KMS-11 (cell line): ENCODE data around the gene PDE8A.

Source experiments
- H2AFZ ChIP-seq: fragments of 200-600 bp; sonication (generic); 2 replicates; pipeline ENCODE4 v1.6.1; 2016; ENCODE audit warnings: antibody characterized with exemption, mixed run types, low read depth
- H3K27ac ChIP-seq: fragments of 200-600 bp; sonication (generic); 2 replicates; pipeline ENCODE4 v1.6.1; 2016; ENCODE audit warnings: mild to moderate bottlenecking, mixed run types
- H3K27me3 ChIP-seq: fragments of 200-600 bp; sonication (generic); 2 replicates; pipeline ENCODE4 v1.6.1; 2017; ENCODE audit warnings: mild to moderate bottlenecking, low read depth, mixed run types, moderate library complexity; ENCODE audit not compliant: insufficient read depth
- H3K36me3 ChIP-seq: fragments of 200-600 bp; sonication (generic); 2 replicates; pipeline ENCODE4 v1.6.1; 2017; ENCODE audit warnings: mild to moderate bottlenecking, mixed run types; ENCODE audit not compliant: insufficient read depth
- H3K4me1 ChIP-seq: fragments of 200-600 bp; sonication (generic); 2 replicates; pipeline ENCODE4 v1.6.1; 2016; ENCODE audit warnings: mild to moderate bottlenecking, low read depth, mixed run types; ENCODE audit not compliant: poor library complexity, severe bottlenecking
- H3K4me2 ChIP-seq: fragments of 200-600 bp; sonication (generic); 2 replicates; pipeline ENCODE4 v1.7.0; 2016; ENCODE audit warnings: mild to moderate bottlenecking, mixed run types
- H3K4me3 ChIP-seq: fragments of 200-600 bp; sonication (generic); IDR thresholded peaks from 2 replicates; pipeline ENCODE4 v1.6.1; 2017; ENCODE audit warnings: low read depth, low read length, mixed read lengths; ENCODE audit not compliant: insufficient read depth
- H3K79me2 ChIP-seq: fragments of 200-600 bp; sonication (generic); 2 replicates; pipeline ENCODE4 v1.6.1; 2016; ENCODE audit warnings: low read depth, mixed run types; ENCODE audit not compliant: insufficient read depth
- H3K9ac ChIP-seq: fragments of 200-600 bp; sonication (generic); 2 replicates; pipeline ENCODE4 v1.6.1; 2016; ENCODE audit warnings: mild to moderate bottlenecking, mixed run types
- H4K20me1 ChIP-seq: fragments of 200-600 bp; sonication (generic); 2 replicates; pipeline ENCODE4 v1.6.1; 2016; ENCODE audit warnings: mild to moderate bottlenecking, mixed run types; ENCODE audit not compliant: insufficient read depth
- CTCF ChIP-seq: fragments of 200-600 bp; sonication (generic); conservative IDR thresholded peaks from 2 replicates; pipeline ENCODE4 v1.6.1; 2017; ENCODE audit warnings: low read depth, mild to moderate bottlenecking, antibody characterized with exemption, low read length, moderate library complexity, mixed read lengths

PDE8A gene

GRCh38 chr15:84955089-84955848, 26.4 kb upstream of the PDE8A start:
- Histone ChIP-seq H3K27me3 (no peaks in the 10 kb centered on the region), H3K4me2 (no peak overlapping the region), H4K20me1 (no peaks in the 10 kb centered on the region), H3K4me1 (no peaks in the 10 kb centered on the region), H3K27ac (no peak overlapping the region), H3K79me2 (no peaks in the 10 kb centered on the region), H3K4me3 (no peak overlapping the region), H2AFZ (no peak overlapping the region), H3K36me3 (no peaks in the 10 kb centered on the region), H3K9ac (no peak overlapping the region)
- no peak; the same call in 1 of the 2 replicates for TF ChIP-seq CTCF

GRCh38 chr15:84956199-84956598, 25.5 kb upstream of the PDE8A start:
- H3K4me2 ChIP-seq: no peak overlapping the region
- no peak overlapping the region for H3K27ac ChIP-seq
- TF ChIP-seq CTCF: no peak
- H3K27me3 ChIP-seq: no peaks in the 10 kb centered on the region
- H4K20me1 ChIP-seq: no peaks in the 10 kb centered on the region
- H3K4me1 ChIP-seq: no peaks in the 10 kb centered on the region
- H2AFZ ChIP-seq: no peak overlapping the region
- H3K4me3 ChIP-seq: no peak overlapping the region
- no peaks in the 10 kb centered on the region for H3K79me2 ChIP-seq
- no peaks in the 10 kb centered on the region for H3K36me3 ChIP-seq
- H3K9ac ChIP-seq: no peak overlapping the region

DNA sequence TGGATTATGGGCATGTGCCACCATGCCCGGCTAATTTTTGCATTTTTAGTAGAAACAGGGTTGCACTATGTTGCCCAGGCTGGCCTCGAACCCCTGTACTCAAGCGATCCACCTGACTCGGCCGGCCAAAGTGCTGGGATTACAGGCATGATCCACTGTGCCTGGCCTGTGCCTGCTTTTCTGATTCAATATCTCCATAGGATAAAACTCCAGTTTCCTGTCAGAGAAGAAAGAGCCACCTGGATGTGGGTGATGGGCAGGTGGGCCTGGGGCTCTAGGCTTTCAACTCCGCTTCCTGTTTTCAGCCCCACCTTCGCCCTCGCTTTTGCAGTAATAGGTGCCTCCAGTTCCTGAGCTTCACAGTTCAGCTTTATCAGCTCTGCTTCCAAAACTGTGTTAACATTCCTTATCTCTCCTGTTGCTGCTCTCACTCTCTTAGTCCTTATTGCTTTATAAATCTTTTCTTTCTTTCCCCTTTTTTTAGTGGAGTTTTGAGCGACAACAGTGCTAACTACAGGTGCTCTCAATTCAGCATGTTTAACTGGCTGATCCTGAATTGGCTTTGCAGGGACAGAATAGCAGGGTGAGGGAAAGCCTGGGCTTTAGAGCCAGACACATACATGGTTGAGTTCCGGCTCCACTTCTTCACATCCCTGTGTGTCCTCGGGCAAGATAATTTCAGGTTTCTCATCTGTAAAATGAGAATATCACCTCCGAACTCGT, 21.1 kb upstream of the PDE8A start:
- Histone ChIP-seq H2AFZ (no peak overlapping the region), H3K4me1 (no peaks in the 10 kb centered on the region), H3K4me3 (no peak overlapping the region), H3K79me2 (no peaks in the 10 kb centered on the region), H4K20me1 (no peaks in the 10 kb centered on the region), H3K27me3 (no peaks in the 10 kb centered on the region), H3K4me2 (no peak overlapping the region), H3K27ac (no peak overlapping the region), H3K36me3 (no peaks in the 10 kb centered on the region), H3K9ac (no peak overlapping the region)
- no peak for TF ChIP-seq CTCF

DNA sequence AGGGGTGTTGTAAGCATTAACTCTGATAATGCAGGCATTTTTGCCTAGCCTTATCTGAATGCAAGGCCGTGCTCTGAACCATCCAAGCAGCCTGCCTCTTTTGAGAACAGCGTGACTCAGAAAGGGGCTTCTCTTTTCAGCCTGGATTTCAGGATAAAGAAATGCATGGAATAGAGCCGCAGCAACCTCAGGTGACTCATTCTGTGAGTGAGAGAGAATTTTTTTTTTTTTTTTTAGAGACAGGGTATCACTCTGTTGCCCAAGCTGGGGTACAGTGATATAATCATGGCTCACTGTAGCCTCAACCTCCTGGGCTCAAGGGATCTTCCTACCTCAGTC, 20.6 kb upstream of the PDE8A start:
- no peaks in the 10 kb centered on the region for H3K79me2 ChIP-seq
- H3K27ac ChIP-seq: no peak overlapping the region
- no peaks in the 10 kb centered on the region for H3K36me3 ChIP-seq
- H3K4me1 ChIP-seq: no peaks in the 10 kb centered on the region
- no peak overlapping the region for H3K4me3 ChIP-seq
- TF ChIP-seq CTCF: no peak
- no peaks in the 10 kb centered on the region for H4K20me1 ChIP-seq
- no peak overlapping the region for H3K9ac ChIP-seq
- no peak overlapping the region for H3K4me2 ChIP-seq
- H2AFZ ChIP-seq: no peak overlapping the region
- no peaks in the 10 kb centered on the region for H3K27me3 ChIP-seq
